GM18520 (cell line): Measurements from ENCODE around the gene TUBD1.
A peak's percentile ranks its signal among the peaks of the same experiment; 100 is the strongest.
"Not testable (repeated sequence)": the region's sequence is repeated elsewhere in the genome, so short reads cannot be mapped to it uniquely, and the experiment has no call there.

Source experiments
- ATAC-seq: cut with Tn5 transposase; IDR thresholded peaks from one replicate; pipeline ENCODE4 v1.9.1; 2021; ENCODE audit not compliant: unreplicated experiment

TUBD1 gene

DNA sequence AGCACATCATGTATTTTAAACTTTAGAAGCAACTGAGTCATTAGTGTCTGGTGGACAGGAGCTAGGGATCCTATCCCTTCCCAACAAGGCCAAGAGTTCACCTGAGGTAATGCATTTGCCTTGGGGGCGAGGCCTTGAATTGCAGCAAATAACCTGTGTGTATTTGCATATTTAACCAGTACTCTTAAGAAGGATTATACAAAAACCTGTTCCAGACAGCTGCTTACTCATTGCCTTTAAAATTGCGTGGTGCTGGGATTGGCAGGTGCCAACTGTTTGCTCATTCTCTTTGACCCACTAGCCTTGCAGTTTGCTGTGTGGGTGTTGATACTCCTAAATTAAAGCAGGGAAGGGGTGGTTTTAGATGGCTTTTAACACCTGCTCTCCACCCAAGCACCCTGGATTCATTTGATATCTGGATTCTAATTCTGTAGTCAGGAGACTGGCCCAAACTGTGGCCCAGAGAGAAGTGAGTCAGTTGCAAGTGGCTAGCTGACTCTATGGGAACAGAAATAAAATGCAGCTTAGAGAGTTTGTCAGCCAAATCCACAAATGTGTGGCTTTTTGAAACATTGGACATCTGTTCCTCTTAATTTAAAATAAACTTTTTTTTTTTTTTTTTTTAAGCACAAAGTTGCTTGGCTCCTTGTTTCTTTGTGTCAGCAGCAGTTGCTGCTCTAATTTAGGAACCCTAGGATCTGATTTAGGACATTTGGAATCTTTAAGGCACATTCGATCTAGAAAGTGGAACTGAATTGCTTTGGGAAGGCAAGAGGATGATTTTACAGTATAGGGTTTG lies 46.9 kb downstream of the TUBD1 start:
- no peak for ATAC-seq

DNA sequence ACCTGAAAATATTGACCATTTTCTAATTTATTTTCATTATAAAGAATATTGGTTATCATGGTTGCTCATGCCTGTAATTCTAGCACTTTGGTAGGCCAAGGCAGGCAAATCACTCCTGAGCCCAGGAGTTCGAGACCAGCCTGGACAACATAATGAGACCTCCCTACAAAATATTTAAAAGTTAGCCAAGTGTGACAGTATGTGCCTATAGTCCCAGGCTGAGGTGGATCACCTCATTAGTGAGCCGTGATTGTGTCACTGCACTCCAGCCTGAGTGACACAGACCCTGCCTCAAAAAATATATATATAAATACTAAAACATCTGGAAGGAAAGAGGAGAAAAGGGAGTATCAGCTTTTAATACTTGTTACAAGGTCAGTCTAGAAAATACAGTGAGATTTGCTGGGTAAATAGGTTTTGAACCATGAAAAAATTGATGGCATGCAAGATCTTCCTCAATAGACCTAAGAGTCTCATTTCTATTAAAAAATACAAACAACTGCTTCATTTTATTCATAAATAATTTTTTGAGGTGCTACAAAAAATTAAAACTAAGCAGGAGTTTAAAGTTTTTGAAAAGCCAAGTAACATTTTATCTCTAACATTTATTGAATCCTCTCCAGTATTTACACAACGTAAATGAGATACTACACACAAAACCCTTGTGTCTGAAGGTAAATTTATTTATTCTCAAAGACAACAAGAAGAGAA lies 47.7 kb downstream of the TUBD1 start:
- no peak for ATAC-seq

DNA sequence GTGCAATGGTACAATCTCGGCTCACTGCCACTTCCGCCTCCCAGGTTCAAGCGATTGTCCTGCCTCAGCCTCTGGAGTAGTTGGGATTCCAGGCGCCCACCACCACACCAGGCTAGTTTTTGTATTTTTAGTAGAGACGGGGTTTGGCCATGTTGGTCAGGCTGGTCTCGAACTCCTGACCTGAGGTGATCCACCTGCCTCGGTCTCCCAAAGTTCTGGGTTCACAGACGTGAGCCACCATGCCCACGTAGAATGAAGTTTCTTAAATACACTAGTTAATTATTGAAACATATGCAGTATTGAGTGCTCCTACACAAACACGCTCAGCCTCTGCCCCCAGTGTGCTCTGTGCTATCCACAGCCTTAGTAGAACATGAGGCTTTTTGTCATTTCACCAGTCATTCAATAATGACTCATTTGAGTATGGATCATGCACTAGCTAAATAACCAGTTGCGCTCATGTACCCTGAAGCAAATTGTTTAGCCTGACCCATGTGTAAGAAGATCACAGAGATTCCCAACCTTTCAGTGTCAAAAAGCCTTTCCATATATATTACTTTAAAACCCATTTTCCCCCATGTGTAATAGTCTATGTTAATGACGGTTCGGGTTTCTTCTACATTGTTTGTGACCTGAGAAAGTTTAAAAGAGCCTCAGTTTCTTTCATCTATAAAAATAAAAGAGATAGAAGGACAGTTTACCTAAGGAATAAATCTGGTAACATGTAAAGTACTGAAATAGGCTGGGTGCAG lies 49.7 kb downstream of the TUBD1 start:
- no peak for ATAC-seq

DNA sequence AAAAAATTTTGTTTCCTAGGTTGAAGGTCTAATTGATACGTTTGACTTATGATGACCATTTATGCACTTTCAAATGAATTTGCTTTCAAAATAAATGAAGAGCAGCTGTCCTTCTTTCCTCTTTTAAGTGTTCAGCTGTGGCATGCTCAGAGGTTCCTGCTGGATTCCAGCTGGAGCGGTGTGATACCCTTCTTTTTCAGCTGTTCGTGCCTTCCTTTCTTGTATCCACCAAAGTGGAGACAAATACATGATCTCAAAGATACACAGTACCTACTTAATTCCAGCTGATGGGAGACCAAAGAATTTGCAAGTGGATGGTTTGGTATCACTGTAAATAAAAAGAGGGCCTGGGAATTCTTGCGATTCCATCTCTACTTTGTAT lies 50.9 kb downstream of the TUBD1 start:
- ATAC-seq = not testable (repeated sequence)

DNA sequence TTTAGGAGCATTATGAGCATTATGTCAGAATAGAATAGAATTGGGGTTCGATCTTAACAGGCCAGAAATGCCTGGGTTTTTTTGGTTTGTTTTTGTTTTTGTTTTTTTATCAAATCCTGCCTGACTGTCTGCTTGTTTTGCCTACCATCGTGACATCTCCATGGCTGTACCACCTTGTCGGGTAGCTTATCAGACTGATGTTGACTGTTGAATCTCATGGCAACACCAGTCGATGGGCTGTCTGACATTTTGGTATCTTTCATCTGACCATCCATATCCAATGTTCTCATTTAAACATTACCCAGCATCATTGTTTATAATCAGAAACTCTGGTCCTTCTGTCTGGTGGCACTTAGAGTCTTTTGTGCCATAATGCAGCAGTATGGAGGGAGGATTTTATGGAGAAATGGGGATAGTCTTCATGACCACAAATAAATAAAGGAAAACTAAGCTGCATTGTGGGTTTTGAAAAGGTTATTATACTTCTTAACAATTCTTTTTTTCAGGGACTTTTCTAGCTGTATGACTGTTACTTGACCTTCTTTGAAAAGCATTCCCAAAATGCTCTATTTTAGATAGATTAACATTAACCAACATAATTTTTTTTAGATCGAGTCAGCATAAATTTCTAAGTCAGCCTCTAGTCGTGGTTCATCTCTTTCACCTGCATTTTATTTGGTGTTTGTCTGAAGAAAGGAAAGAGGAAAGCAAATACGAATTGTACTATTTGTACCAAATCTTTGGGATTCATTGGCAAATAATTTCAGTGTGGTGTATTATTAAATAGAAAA lies 51.5 kb downstream of the TUBD1 start:
- not testable (repeated sequence) for ATAC-seq

DNA sequence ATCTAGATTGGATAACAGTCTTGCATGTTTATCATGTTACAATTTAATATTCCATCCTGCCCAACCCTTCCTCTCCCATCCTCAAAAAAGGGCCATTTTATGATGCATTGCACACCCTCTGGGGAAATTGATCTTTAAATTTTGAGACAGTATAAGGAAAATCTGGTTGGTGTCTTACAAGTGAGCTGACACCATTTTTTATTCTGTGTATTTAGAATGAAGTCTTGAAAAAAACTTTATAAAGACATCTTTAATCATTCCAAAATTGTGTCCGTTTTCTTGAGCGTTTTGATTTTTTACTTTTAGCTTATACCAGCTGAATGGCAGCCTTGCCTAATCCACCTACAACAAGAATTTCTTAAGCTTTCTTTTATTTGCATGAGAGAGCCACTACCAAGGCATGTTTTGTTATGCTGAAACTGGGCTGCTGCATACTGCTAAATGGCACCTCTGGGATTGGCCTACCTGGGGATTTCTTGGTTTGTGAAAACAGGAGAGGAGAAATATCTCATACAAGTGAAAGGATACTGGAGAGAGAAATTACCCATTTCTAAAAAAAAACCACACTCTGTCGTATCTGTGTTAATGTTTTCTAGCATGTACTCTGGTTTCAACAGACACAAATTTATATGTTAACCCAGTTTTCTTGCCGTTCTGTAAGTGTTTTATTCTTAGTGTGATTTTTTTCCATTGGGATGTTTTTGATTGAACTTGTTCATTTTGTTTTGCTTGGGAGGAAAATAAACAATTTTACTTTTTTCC lies 52.2 kb downstream of the TUBD1 start:
- no peak for ATAC-seq

DNA sequence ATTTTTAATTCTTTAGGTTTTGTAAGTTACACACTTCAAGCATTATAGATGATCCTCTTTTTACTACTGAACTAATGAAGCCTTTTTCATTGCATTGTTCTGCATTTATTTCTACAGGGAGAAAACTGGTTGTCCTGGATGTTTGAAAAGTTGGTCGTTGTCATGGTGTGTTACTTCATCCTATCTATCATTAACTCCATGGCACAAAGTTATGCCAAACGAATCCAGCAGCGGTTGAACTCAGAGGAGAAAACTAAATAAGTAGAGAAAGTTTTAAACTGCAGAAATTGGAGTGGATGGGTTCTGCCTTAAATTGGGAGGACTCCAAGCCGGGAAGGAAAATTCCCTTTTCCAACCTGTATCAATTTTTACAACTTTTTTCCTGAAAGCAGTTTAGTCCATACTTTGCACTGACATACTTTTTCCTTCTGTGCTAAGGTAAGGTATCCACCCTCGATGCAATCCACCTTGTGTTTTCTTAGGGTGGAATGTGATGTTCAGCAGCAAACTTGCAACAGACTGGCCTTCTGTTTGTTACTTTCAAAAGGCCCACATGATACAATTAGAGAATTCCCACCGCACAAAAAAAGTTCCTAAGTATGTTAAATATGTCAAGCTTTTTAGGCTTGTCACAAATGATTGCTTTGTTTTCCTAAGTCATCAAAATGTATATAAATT lies 53.0 kb downstream of the TUBD1 start:
- no peak for ATAC-seq

DNA sequence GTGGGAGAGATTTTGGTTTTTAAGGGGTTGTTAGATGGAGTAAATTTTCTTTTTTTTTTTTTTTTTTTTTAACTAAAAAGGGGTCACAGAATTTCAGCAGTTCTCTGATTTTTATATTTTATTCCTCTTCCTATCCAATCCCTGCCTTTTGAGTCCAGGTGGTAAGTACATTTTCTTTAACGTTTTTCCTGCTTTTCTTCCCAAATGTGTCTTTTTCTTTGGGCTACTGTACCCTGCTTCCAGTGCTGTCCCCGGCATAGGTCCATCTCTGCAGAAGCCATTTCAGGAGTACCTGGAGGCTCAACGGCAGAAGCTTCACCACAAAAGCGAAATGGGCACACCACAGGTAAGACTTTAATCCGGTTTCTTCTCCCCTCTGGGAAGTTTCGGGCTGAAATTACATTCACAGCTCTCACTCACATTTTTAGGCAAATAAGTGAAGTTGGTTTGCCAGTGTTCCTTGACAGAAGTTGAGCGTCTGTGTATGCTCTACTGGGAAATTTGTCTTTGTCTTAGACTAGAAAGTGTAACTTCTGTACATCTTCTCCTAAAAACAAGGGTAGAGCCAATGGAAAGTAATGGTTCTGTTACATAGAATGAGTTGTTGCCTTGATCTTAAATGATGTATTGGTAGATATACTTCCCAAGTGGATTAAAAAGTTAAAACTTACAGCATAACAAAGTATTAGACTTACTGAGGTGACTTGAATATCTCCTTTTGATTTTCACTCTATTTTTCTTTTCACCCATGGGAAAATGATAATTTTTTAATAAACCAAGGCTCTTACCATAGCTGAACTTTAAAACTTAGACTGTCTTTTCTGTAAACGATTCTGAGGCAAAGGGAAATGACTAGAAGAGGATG lies 54.5 kb downstream of the TUBD1 start:
- no peak for ATAC-seq

DNA sequence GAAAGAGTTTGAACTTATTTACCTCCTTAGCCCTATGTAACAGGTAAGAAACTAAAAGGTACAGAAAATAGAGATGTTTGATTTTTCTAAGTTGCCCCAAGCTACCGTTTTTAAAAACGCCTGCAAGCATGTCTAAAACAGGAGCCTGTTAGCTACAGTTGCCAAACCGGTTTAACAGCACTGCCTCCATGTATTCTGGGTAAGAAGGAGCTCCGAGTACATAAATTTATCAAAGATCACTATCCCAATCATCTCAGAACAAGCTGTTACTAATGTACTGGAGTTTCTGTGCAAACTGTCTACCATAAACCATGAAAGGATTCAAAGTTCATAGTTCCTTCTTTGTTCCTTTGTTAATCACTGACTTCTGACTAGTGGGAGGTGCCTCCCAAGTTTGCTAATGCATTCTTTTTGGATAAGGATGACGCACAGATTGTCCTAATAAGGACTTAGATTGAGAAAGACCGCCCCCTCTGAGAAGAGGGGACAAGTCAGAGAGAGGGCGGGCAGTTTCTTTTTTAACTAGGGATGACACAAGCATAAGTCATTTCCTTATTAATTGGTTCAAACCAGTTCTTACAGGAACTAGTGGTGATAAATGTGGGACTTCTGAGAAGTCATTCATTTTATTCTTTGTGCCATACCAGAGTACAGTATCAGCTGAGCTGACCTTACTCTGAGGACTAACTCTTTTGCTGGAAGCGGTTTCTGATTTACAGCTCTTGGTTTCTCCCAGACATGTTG lies 55.3 kb downstream of the TUBD1 start:
- peak; percentile 61 for ATAC-seq

DNA sequence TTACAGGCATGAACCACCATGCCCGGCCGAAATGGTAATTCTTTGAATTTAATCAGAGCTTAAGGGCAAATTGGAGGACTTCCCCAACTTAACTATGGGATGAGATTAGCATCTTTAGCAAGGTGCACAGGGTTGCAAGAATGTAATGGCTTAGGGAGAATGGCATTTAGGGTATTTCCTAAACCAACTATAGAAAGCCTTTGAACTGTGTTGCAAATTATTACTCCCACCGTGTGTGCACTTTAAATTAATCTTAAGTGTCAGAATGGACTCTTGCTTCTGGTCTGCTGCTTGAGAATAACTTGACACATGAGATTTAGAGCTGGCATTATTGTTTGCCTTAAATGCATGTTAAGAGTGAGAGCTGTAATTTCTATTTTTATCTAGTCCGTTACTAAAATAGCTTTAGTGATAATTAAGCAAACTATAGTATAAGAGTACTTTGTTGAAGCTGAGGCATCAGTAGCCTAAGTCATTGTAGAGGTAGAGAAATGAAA lies 59.8 kb downstream of the TUBD1 start:
- ATAC-seq = no peak

DNA sequence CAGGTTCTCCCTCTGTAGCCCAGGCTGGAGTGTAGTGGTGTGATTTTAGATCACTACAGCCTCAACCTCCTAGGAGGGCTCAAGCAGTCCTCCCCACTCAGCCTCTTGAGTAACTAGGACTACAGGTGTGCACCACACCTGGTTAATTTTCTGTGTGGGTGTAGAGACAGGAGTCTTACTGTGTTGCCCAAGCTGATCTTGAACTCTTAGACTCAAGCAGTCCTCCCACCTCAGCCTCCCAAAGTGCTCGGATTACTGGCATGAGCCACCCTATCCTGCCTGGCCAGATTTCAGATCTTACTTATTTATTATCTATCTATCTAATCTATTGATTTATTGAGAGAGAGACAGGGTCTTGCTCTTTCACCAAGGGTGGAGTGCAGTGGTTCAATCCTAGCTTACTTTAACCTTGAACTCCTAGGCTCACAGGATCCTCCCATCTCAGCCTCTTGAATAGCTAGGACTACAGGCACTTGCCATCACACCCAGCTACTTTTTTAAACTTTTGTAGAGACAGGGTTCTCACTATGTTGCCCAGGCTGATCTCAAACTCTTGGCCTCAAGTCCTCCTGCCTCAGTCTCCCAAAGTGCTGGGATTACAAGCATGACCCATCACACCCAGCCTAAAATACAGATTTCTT lies 61.8 kb downstream of the TUBD1 start:
- ATAC-seq = no peak

DNA sequence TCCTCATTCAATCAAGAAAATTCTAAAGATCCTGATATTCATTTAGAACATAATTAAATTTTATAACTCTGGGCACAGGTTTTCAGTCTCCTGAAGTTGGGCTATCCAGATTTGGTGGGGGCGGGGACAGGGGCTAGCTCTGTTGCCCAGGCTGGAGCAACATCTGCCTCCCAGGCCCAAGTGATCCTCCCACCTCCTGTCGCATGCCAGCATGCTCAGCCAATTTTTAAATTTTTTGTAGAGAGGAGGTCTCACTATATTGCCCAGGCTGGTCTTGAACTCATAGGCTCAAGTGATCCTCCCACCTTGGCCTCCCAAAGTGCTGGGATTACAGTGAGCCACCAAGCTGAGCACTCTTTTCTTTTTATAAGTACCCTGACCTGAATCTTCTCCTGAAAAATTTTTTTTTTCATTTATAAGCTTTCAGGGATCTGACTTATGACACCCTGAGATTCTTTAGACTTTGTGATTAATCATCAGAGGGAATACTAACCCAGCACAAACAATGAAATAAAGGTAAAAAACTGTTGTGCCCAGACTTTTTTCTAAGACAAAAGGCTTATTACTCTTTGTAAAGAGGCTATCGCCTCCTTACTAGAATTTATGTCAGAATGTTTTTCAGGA lies 62.6 kb downstream of the TUBD1 start:
- ATAC-seq = no peak

DNA sequence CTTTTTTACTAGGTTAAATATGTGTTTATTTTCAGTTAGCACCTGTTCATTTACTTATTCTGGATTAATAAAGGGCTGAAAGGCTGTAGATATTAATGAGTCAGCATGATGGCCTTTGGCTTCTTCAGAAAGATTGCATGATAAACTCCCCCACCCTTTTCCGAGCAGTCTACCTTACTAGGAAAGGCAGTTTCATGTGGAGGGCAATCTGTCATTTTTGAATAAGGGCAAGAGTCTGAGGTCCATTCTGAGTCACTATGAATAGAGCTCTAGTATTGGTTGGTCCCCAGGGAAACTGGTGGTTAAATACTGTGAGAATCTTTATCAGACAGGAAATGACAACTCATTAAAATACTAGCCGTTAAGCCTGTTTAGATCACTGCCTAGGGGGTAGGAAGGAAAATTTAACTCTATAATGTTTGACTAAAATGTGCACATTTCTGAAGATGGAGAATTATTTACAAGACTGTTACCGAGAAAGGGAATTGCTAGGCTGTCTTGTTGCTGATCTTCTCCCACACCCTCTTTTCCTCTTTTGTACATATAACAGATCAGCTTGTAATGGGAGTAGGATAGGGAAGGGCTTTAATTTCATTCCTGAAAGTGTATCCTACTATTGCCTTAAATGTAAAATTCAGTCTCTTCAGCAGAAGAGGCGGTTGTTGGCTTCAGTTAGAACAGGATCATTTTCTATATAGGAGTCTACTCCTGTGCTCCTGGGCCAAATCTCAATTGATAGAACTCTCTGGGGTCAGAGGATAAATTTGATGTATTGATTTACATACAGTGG lies 63.3 kb downstream of the TUBD1 start:
- ATAC-seq = peak; percentile 59

DNA sequence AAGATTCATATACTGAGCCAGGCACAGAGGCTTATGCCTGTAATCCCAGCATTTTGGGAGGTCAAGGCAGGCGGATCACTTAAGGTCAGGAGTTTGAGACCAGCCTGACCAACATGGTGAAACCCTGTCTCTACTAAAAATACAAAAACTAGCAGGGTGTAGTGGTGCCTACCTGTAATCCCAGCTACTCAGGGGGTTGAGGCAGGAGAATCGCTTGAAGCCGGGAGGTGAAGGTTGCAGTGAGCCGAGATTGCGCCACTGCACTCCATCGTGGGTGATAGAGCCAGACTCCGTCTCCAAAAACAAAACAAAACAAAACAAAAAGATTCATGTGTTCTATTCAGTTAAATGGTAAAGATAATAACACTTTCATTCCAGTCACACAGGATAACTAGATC lies 63.9 kb downstream of the TUBD1 start:
- ATAC-seq = not testable (repeated sequence)

DNA sequence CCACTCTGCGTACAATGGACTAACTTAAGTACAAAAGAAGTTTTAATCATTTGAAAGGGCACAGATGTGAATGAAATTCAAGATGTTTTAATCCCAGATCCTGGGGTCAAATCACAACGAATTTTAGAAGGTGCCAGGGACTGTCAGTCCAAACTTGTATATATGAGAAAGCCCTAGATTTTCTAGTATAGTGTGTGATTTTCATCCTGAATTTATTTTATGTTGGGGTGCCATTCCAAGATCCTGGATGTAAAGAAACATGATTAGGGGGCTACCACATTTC lies 64.3 kb downstream of the TUBD1 start:
- ATAC-seq = no peak

DNA sequence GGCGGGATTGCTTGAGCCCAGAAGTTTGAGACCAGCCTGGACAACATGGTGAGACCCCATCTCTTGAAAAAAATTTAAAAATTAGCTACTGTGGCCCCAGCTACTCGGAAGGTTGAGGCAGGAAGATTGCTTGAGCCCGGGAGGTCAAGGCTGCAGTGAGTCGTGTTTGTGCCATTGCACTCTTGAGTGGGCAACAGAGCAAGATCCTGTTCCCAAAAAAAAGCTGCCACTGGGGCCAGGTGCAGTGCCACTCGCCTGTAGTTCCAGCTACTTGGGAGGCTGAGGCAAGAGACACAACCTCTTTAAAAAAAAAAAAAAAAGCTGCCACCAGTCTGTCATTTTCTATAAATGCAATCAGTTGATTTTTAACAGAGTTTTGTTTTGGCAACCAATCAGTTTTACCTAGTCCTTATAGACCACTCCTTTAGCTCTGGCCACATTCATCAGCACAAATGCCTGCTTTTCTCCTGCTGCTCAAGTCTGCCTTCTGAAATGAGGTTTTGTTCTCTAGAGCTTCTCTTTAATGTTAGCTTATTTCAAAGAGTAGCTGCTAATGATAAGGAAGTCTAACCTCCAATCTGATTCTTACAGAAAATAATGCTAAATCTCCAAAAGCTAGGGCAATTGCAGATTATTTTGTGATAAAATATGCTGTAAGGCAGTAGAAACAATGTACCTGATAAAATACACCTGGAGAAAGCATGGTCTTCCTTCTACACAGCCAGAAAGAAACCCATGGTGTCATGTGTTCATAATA lies 64.8 kb downstream of the TUBD1 start:
- ATAC-seq = no peak
